ENCODE data around the gene NARS2.
A peak's percentile ranks its signal among the peaks of the same experiment; 100 is the strongest.
"Not testable (repeated sequence)": the region's sequence is repeated elsewhere in the genome, so short reads cannot be mapped to it uniquely, and the experiment has no call there.

Gene NARS2

DNA sequence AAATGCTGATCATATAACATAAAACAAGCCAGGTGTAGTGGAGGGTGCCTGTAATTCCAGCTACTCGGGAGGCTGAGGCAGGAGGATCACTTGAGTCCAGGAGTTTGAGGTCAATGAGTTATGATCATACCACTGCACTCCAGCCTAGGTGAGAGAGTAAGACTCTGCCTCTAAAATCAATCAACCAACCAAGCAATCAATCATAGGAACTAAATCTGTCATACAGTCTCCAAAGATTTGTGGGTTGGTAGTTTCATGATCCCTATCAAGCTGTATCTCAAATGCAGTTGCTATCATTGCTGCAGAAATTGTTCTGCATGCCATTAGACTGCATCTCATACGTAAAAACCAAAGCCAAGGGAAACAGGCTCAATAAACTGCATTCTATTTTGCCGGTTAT lies 33.1 kb downstream of the NARS2 start:
- DNase-seq: no peak

DNA sequence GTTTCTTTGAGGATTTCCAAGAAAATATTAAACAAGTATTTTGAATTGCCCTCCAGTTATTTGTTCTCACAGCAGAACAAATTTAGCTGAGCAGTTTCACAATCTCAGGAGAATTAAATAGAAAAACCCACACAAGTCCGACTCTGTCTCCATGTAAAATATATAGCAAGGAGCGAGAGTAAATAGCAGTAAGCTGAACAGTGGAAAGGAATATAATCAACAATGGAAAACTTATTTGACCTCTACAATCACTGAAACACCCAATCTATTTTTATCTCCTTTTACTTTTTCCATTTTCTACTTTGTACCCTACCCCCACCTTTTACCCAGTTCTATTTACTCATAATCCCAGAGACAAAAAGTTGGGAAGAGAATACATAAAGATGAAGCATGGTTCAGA lies 34.4 kb downstream of the NARS2 start:
- DNase-seq: no peak

DNA sequence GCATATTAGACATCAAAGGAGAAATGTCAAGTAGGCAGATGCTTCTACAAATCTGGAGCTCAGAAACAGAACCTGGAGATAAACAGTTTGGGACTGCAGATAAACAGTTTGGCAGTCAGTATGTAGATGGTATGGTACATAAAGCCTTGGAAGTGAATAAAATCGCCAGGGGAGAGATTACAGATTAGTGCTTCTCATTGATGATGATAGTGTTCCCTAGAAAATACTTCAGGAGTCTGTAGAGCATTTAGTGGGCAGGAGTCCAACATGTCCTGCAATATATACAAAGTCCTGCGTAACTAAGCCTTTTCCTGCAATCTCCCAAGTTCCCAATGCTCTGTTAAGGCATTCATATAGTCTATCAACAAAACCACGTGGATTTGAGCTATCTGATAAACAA lies 35.2 kb downstream of the NARS2 start:
- peak; percentile 8 for DNase-seq

DNA sequence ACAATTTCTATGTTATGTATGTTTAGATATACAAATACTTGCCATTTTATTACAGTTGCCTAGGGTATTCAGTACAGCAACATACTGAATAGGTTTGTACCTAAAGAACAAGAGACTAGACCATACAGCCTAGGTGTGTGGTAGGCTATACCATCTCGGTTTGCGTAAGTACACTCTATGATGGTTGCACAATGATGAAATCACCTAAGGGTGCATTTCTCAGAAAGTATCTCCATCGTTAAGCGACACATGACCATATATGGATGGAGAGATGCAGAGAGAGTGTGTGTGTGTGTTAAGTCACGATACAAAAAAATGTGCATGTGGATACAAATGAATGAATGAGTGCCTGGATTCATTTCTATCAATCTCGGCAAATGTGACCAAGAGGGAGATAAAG lies 37.7 kb downstream of the NARS2 start:
- DNase-seq: no peak

DNA sequence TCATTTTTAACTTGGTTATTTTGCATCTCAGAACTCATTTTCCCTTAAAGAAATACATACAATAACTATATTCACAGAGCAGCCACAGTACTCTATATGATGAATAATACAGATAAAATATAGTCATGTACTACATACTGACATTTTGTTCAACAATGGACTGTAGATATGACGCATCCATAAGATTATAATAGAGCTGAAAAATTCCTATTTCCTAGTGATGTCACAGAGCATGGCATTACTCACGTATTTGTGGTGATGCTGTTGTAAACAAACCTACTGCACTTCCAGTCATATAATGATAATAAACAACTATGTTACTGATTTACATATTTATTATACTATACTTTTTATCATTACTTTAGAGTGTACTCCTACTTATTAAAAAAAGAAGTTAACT lies 38.7 kb downstream of the NARS2 start:
- DNase-seq: no peak

DNA sequence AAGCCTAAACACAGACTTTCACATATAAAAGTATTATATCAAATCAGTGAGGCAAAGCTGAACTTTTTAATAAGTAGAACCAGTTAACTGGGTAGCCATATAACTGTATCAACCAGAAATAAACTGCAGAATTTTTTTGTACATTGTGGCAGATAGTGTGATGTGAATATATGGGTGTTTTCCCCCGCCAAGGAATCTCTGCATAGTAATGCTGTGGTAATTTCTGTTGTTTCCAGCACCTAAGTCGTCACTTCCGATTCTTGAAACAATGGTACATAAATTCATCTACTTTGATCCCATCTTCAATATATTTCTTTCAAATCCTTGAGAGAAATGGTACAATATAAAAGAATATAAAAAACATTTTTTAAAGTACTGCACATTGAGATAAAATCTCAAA lies 39.6 kb downstream of the NARS2 start:
- no peak for DNase-seq

DNA sequence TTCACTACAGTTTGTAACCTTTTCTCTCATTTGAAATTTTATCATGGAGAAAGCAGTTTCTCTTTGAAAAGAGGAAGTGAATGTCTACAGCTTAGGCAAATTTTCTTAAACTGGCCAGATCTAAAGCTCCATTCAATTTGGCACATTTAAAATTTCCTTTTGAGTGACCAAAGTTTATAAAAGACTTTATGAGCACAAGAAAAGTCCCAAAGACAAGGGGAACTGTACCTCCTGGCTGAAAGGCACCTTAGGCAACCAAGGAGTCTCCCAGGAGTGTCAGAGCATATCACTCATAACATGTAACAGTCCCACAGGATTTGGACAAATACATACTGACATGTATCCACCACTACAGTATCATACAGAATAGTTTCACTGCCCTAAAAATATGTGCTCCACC lies 41.3 kb downstream of the NARS2 start:
- no peak for DNase-seq

DNA sequence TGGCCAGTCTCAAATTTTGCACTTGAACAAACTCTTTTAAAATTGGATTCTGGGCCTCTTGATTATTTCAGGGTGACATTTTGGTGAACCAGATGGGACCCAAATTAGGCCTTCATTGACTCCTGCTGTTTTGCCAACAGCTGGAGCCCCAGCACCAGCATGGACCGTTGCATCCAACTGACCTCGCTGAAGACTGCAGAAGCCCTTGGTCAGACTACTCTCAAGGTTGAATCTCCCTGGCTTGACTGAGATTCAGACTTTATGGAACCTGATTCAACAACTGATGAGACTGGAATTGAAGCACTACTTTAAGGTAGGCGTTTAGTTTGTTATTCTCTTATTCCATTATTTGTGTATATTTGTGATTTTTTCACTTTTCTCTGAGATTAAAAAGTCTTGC lies 41.7 kb downstream of the NARS2 start:
- no peak for DNase-seq

DNA sequence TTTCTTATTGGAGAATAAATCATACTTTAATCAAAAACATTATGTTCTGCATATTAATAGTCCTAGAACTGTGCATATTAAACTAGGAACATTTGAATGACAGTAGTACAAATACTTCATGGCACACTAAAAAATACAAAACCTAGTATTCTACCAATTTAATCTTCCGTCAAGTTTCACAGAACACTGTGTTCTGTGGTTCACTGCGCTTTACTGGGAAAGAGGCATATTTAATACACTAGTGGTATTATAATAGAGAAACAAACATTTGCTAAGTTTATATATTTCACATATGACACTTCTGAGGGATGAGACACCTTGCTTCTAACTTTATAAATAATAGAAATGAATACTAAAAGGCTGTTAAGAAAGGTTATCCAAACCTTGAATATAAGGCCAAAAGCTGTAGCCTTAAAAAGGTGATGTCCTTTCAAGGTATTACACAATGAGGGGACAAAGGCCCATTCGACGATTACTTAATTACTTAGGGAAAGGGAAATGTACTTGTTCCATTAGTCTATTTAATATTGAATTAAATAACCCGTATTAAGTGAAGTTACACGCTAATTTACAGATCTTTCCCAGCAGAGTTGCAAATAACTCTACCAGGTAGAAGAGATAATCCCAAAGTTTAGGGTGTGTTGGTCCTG lies 48.0 kb downstream of the NARS2 start:
- no peak for DNase-seq

DNA sequence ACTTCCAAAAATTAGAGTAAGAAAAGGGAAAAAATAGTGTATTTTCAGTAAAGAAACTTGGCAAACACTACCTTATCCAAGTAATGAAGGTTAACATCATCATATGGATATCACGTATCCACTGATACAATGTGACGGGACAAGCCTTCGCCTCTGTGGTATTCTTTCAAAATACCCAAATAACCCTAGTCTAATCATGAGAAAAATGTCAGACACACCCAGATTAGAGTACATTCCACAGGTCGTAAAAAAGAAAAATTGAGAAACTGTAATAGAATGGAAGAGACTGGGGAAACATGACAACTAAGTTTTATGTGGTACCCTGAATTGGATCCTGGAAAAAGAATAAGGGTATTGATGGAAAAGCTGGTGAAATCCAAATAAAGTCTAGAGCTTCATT lies 48.9 kb downstream of the NARS2 start:
- DNase-seq: no peak

DNA sequence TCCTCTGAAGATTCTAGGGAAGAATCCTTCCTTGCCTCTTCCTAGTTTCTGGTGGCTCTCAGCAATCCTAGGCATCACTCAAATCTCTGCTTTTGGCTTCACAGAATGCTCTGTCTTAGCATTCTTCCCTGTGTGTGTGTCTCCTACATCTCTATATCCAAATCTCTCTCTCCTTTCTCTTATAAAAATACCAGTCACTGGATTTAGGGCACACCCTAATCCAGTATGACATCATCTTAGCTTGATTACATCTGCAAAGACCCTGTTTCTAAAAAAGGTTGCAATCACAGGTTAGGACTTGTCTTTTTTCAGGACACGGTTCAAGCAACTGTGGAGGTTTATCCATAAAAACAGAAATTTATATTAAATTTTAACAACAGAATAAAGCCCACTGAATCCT lies 54.4 kb downstream of the NARS2 start:
- DNase-seq: no peak

DNA sequence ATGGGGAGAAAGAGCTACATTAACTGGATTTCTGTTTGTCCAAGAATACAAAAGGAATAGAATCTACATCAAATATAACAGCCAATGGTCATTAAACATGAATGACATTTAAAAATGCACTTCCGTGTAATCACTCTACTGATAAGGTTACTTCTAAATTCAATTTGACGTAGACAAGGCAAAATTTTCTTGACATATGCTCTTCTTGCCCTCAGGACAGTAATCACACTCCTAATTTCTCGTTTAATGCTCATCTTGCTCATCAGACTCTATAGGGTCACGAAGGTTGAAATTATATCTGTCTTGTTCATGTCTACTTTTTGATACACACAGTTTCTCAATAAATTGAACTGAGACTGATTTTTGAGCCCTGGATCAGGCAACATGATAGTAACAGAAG lies 58.4 kb downstream of the NARS2 start:
- DNase-seq: no peak

DNA sequence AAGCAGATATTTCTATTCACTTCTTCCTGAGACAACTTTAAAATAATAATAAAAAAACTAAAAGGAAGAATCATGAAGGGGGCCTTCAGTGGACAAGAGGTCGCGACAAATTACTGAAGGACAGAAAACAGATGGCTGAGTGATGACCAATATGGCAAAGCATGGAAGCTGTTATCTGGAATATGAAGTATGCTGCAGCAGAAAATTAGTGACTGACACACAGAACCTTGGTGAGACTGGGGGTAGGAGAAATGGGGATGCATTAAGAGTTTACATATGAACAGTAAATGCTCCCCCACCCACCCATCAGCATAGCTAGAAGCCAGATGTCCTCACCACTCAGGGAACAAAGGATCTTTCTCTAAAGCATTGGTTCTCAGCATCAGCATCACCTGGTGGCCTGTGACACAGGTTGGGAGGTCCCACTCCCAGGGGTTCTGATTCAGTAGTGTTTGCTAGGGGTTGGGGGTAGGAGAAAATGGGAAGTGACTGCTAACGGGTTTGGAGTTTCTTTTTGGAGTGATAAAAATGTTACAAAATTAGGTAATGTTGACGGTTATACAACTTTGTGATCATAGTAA lies 59.7 kb downstream of the NARS2 start:
- DNase-seq: no peak

DNA sequence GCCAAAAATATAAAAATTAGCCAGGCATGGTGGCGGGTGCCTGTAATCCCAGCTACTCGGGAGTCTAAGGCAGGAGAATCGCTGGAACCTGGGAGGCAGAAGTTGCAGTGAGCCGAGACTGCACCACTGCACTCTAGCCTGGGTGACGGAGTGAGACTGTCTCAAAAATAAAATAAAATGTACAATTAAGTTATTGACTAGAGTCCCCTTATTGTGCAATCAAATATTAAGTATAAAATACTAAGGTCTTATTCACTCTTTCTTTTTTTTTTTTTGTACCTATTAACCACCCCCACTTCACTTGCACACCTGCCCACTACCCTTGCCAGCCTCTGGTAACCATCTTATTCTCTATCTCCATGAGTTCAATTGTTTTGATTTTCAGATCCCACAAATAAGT lies 61.6 kb downstream of the NARS2 start:
- DNase-seq: not testable (repeated sequence)

DNA sequence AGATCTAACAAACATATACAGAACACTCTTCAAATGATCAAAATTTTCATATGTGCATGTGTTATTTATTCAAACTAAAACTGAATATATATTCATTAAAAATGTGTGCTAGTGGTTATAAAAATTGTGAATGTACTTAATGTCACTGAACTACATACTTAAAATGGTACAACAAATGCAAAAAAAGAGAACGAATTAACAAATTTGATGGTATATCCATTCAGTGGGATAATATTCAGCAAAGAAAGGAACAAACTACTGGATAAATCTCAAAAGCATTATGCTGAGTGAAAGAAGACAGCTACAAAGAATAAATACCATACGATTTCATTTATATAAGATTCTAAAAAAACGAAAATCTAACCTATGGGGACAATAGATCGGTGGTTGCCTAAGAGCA lies 64.1 kb downstream of the NARS2 start:
- no peak for DNase-seq

DNA sequence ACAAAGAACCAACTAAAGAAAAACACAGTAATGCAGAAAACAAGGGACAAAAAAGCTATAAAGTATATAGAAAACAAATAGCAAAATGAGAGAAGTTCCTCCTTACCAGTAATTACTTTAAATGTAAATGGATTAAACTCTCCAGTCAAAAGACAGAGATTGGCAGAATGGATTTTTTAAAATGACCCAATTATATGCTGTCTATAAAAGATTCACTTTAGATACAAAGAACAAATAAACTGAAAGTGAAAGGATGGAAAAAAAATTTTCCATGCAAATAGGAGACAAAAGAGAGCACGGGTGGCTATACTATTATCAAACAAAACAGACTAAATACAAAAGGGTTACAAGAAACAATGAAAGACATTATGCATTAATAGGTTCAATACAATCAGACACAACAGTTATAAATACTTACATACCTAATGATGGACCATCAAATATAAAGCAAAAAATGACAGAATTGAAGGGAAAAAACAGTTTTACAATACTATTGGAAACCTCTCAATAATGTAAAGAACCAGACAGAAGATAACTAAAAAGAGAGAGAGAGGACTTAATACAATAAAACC lies 64.6 kb downstream of the NARS2 start:
- no peak for DNase-seq

DNA sequence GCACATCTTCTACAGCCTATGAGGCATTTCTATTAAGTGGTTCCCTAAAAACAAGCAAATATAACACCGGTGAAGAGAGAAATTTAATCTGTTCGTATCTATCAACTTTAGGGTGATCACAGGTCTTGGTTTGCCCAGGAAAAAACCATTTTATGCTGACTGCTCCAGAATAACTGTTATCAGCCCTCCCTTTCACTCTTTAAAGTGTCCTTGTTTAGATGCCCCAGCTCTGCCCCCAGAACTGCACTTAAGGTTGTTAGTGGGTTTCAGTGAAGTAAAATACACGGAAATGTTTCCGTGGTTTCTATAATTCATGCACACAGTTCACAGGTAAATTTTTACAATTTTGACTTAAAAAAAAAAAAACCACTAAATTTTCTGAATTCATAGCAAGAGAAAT lies 70.0 kb downstream of the NARS2 start:
- no peak for DNase-seq

DNA sequence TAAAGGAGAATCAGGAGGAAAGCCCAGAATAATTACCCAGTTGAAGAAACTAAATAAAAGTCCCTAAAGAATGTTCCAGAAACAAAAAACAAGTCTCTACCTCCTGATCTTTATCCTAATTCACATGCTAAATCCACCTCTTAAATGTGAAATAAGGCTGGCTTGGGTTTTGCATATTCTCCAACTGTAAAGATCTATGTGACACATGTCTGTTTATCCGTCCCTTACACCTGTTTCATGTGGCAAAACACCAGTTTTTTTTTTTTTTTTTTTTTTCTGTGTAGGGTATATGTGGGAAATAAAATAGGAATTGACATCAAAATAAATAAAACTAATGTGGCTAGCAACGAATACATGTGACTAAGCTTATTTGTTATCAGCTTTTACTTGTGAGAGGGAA lies 70.5 kb downstream of the NARS2 start:
- DNase-seq: no peak

DNA sequence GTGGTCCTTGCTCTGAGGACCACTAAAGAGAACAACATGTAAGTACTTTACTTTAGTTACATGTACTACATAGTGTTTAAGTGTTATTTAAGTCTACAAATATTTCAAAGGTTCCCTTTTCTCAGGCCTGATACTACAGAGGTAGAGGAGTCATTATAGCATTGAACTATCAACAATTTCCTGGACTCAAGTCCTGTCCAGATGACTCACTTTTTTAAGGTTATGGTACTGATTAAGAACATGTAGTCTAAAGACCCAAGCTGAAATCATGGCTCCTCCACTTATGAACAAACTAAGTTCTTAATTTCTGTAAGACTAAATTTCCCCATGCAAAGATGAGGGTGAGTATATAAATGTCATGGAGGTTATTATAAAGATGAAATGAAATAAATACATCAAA lies 74.7 kb downstream of the NARS2 start:
- DNase-seq: peak; percentile 5

DNA sequence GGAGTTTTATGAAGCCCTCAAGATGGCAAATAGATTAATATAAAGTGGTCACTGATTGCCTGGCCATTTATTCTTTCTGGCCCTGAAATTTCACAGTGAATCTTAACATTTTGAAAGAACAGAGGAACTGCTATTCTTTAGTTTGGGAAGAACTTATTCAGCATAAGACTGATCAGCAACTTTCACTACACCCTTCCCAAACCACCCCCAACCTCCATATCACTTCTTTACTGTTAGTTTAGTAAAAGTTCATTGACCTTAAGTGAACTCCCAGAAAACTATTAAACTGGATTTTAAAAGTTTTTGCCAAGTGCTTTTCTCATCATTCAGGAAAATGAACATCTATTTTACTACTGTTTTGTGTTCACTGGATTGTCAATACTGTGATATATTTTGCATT lies 77.4 kb downstream of the NARS2 start:
- no peak for DNase-seq

DNA sequence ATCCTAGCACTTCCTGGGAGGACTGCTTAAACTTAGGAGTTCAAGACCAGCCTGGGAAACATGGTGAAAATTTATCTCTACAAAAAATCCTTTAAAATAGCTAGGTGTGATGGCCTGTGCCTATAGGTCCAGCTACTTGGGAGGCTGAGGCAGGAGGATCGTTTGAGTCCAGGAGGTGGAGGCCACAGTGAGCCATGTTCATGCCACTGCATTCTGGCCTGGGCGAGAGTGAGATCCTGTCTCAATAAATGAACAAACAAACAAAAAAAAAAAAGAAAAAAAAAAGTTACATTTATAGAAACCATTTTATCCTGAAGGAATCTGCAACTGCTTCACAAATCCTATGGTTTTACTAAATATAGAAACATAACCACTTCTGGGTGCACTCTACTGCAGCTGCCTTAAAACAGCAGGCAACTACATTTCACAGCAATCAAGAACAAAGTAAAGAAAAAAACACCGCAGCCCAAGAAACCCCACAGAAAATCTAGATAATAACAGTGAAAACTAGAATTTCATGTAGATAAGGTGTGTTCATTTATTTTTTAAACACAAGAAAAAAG lies 81.2 kb downstream of the NARS2 start:
- no peak for DNase-seq

DNA sequence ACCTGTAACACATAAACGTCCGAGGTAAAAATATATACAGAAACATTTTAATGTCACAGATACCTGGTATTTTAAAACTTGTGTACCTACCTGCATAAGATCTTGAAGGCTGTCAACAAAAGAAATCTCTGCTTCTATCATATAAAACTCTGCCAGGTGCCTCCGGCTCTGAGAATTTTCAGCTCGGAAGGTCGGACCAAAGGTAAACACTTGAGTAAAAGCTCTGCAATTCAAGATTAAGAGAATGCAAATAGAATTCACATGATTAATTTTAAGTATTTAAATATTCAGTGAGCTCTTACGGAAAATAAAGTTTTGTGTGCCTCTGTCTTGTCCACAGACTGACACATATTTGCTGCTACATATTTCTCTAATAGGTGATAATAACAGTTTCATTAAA lies 81.7 kb downstream of the NARS2 start:
- DNase-seq: no peak

DNA sequence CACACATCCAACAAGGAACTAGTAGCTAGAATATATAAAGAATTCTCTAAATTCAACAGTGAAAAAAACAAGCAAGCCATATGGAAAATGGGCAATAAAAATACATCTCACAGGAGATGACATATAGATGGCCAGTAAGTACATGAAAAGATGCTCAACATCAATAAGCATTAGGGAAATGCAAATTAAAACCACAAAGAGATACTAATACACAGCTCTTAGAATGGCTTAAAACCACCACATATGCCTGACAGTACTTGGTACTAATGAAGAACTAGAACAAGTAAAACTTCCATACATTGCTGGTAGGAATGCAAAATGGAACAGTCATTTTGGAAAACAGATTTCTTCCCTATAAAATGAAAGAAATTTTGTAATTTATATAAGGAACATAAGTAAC lies 85.5 kb downstream of the NARS2 start:
- no peak for DNase-seq

DNA sequence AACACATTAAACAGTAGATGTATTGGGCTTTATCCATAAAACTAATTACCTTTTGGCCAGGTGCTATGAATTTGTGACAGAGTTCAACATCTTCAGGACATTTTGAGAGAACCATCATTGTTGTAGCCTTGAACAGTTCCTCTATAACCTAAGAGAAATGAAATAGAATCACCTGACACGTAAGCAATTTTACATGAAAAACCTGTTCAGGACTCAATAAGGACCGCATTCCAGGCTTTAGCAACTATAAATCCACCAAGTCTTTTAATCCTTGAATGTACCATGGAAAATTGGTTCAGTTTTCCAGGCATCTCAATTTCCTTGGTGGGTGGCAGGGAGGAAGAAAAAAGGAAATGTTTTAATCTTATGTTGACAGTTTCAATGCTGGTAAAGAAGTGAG lies 96.1 kb downstream of the NARS2 start:
- DNase-seq: no peak

DNA sequence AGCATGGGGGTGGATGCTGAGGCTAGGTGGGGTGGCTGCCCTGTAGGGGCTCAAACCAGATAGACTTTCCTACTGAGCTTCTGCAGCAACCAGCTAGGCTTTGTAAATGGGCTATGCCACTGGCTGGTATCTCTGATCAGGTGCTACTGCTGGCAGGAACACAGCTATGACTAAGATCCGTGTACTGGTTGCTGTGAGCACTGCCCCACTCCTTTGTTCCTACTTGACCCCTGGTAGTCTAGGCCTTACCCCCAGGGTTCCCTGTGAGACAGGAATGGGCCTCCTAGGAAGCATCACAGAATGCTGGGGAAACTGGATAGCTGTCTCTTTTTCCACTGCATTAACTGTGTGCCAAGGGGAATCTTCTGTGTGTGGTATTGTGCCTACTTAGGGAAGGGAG lies 98.6 kb downstream of the NARS2 start:
- no peak for DNase-seq
